Adrenal gland (tissue), 12 donors: ENCODE measurements around the gene GBA2. TPM values are rescaled to one million over a fixed set of nuclear protein-coding genes. Genes with fewer than 3 reads are reported as not detected.

Experiments
- DNase-seq, 7 donors: peaks; one replicate each; pipeline ENCODE4 v3.0.0-alpha.2; 2019 to 2020
- H3K27ac ChIP-seq, 5 donors: fragments of 200-600 bp; sonication (generic) in 4 of 5; 1 replicate in 3 of 5; 2 replicates in 2 of 5; pipeline versions ENCODE4 v1.5.1 to v1.8.0; 2016 to 2020; ENCODE audit warnings: mild to moderate bottlenecking in 1 of 5
- H3K27me3 ChIP-seq: fragments of 200-600 bp; 2 replicates; pipeline ENCODE4 v1.8.0; 2021
- H3K36me3 ChIP-seq, 2 donors: fragments of 200-600 bp; replicated peaks in 1 of 2; 1 replicate in 1 of 2; 2 replicates in 1 of 2; pipeline versions ENCODE4 v1.5.1 to v1.8.0; 2018 to 2022
- H3K4me1 ChIP-seq, 2 donors: fragments of 200-600 bp; replicated peaks in 1 of 2; 1 replicate in 1 of 2; 2 replicates in 1 of 2; pipeline versions ENCODE4 v1.5.1 to v1.8.0; 2018 to 2021
- H3K4me3 ChIP-seq, 4 donors: fragments of 200-600 bp; sonication (generic) in 3 of 4; one replicate each; pipeline ENCODE4 v1.5.1; 2016 to 2018
- H3K9me3 ChIP-seq, 3 donors: fragments of 200-600 bp; sonication (generic) in 1 of 3; replicated peaks in 1 of 3; 1 replicate in 2 of 3; 2 replicates in 1 of 3; pipeline versions ENCODE4 v1.5.1 to v1.8.0; 2016 to 2021
- POLR2A ChIP-seq, 2 donors: fragments of 450-650 bp; IDR thresholded peaks; one replicate each; pipeline ENCODE4 v1.6.1; 2017; ENCODE audit warnings: antibody characterized with exemption in 2 of 2, mild to moderate bottlenecking in 2 of 2, moderate library complexity in 1 of 2
- WGBS, 4 donors: extraction: QIAGEN DNeasy Blood & Tissue Kit in 2 of 4; methylation state at CpG; one replicate each; pipeline versions ENCODE4 v1.1.5 to v1.1.7; 2013 to 2017; 5-methylcytosine and 5-hydroxymethylcytosine counted together
- intact Hi-C, 2 donors: fragments of 100-400 bp; cut with DNase I; formaldehyde crosslinking; loops; one replicate each; pipeline versions ENCODE4 v1.14.1 to v1.15.0; 2022 to 2023
- polyA plus RNA-seq, 3 donors: library from polyadenylated mRNA; stranded (reverse); fragments of 200-250 nt in 2 of 3; fragments of 350-450 nt in 1 of 3; fragmentation: Illumina TruSeq in 1 of 3; extraction: RNeasy Lipid Tissue Mini Kit (QIAGEN cat#74804) in 1 of 3; gene quantifications; one replicate each; pipeline ENCODE4 v1.2.3, GENCODE V29; 2013 to 2014
- total RNA-seq, 9 donors: library from RNA; depleted of rRNA in 4 of 9; stranded (reverse); fragments of >200 nt in 4 of 9; fragments of 120-200 nt in 1 of 9; fragmentation: NEBNext Ultra II Directional in 1 of 9; extraction: Animal tissue kit (Norgen Biotek cat#: 25700) in 1 of 9; gene quantifications; one replicate each; pipeline versions ENCODE4 v1.1.0 to v1.2.4, GENCODE V29; 2013 to 2023
- TF ChIP-seq, protein P1 (sequence below), 6 experiments: fragments of 450-650 bp in 4 of 6; fragments of 200-600 bp in 2 of 6; sonication (generic) in 1 of 6; IDR thresholded peaks; 1 replicate in 5 of 6; 2 replicates in 1 of 6; pipeline versions ENCODE4 v1.5.1 to v1.8.0; 2016 to 2021; ENCODE audit warnings: antibody characterized with exemption in 6 of 6, mild to moderate bottlenecking in 2 of 6, moderate library complexity in 1 of 6
- donor health status: healthy with polysubstance abuse.
- donor health status: Bipolar disorder and iron deficiency.
- donor health status: DM: yes; HTN: yes; CAD: no.
- donor health status: DM: no; HTN: no; CAD: no.
- donor health status: DM: no; HTN: no; CAD: no.
- donor health status: DM: yes; HTN: yes; CAD: no.

Gene GBA2
- total and polyA plus RNA-seq, 12 donors, result 28.5 to 84.8 (median 52.7) TPM

DNA sequence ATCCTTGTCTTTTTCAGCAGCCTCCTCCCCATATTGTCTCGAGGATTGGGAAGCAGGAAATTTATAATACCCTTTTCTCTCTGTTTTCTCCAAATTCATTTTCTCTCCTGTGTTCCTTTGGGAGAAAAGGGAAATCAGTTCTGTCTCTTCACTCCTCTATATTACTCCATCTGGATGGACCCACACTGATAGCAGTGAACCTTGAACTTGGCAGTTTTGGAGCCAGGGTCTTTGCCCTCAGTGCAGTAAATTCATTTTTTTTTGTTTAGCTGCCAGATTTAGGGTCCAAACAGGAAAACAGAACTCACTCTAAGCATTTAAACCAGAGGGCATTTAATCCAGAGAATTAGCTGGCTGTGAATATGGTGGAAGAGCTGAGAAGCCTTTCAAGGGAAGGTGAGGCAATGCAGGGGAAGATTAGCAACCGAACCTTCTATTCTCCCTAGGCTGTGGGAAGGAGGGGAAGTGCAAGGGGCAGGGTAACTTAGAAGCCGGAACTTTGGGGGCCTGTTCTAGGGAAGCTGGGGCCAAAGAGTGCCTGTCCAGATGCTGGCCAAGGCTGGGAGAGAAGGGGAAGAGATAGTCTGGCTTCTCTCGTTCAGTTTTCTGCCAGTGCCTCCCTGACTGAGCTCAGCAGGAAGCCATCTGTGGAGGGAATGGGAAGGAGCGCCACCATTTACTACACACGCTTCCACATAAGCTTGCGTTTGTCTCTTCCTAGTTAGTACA lies 26.0 kb upstream of the GBA2 start:
- TF ChIP-seq, protein P1, sequence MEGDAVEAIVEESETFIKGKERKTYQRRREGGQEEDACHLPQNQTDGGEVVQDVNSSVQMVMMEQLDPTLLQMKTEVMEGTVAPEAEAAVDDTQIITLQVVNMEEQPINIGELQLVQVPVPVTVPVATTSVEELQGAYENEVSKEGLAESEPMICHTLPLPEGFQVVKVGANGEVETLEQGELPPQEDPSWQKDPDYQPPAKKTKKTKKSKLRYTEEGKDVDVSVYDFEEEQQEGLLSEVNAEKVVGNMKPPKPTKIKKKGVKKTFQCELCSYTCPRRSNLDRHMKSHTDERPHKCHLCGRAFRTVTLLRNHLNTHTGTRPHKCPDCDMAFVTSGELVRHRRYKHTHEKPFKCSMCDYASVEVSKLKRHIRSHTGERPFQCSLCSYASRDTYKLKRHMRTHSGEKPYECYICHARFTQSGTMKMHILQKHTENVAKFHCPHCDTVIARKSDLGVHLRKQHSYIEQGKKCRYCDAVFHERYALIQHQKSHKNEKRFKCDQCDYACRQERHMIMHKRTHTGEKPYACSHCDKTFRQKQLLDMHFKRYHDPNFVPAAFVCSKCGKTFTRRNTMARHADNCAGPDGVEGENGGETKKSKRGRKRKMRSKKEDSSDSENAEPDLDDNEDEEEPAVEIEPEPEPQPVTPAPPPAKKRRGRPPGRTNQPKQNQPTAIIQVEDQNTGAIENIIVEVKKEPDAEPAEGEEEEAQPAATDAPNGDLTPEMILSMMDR (IDR thresholded peaks at IDR 0.05), result no peak
- no peak for TF ChIP-seq POLR2A (IDR thresholded peaks at IDR 0.05)
- no peak overlapping the region for H3K4me3 ChIP-seq
- peak in 4 of 7 donors; percentile 31 to 43 (median 38) for DNase-seq
- H3K36me3 ChIP-seq, result no peaks in the 10 kb centered on the region
- no peaks in the 10 kb centered on the region for H3K27me3 ChIP-seq
- WGBS, 4 donors, result 58 to 63% (median 61%) methylated on average over 7 of the region's 7 CpGs
- H3K4me1 ChIP-seq, result peaks cover 18 to 32% of the 10 kb centered on the region in 2 donors
- peak overlapping the region in 3 of 5 donors; percentile 28 to 53 (median 28) for H3K27ac ChIP-seq
- intact Hi-C loops, result no loop called here
- H3K9me3 ChIP-seq, result no peaks in the 10 kb centered on the region

DNA sequence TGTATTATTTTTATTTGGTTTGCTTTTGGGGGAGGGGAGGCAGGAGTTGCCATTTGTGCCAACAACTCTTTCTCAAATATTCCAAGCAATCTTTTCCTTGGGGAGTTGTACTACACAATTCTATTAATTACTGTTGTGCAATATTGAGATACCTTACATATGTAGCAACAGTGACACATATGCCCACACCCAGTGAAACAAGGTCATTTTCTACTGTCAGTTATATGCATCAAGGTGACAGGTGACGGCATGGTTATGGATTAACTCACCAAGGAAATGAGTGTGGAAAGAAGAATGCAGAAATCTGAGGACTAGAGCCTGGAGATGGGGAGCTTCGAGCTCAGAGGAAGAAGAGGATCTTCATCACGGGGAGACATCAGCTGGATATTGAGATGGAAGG lies 22.9 kb upstream of the GBA2 start:
- H3K36me3 ChIP-seq, result no peaks in the 10 kb centered on the region
- H3K27ac ChIP-seq, result peak overlapping the region in 2 of 5 donors; percentile 5 to 68
- H3K27me3 ChIP-seq, result no peaks in the 10 kb centered on the region
- H3K4me3 ChIP-seq, result no peak overlapping the region
- TF ChIP-seq POLR2A (IDR thresholded peaks at IDR 0.05), result no peak
- TF ChIP-seq, protein P1 (IDR thresholded peaks at IDR 0.05), result no peak
- intact Hi-C loops, result no loop called here
- H3K9me3 ChIP-seq, result no peaks in the 10 kb centered on the region
- H3K4me1 ChIP-seq, result peaks cover 18 to 32% of the 10 kb centered on the region in 2 donors
- 68 to 81% (median 74%) methylated on average over 3 of the region's 3 CpGs for WGBS, 4 donors
- DNase-seq, result no peak

DNA sequence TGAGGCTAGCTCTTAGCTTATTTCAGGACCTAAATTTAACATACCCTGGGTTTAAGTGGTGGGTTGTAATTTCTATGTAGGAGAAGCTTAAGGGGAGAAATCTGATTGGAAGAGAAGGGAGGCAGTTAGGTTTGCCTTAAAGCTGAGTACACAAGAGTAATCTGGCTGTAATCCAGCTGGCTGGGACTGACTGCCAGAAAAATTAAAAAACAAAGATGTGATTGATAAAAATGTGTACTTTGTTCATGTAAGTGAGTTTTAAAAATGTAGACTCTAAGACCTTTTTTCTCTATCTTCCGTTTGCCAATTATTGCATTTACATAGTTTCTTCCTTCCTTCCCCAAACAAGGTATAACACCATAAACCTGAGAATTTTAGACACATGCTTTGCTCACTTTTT lies 22.5 kb upstream of the GBA2 start:
- no peaks in the 10 kb centered on the region for H3K9me3 ChIP-seq
- no peaks in the 10 kb centered on the region for H3K36me3 ChIP-seq
- H3K27ac ChIP-seq, result peak overlapping the region; percentile 5 to 68 (median 27)
- peaks cover 18 to 32% of the 10 kb centered on the region in 2 donors for H3K4me1 ChIP-seq
- TF ChIP-seq, protein P1 (IDR thresholded peaks at IDR 0.05), result no peak
- no peak for TF ChIP-seq POLR2A (IDR thresholded peaks at IDR 0.05)
- WGBS, 4 donors, result 12 to 24% (median 19%) methylated on average over 1 of the region's 1 CpG
- DNase-seq, result peak in 3 of 7 donors; percentile 35 to 66 (median 55)
- no peaks in the 10 kb centered on the region for H3K27me3 ChIP-seq
- no peak overlapping the region for H3K4me3 ChIP-seq
- intact Hi-C loops, result no loop called here

GRCh38 chr9:35771075-35771433 lies 22.0 kb upstream of the GBA2 start:
- Histone ChIP-seq H3K27me3 (no peaks in the 10 kb centered on the region), H3K4me3 (no peak overlapping the region), H3K9me3 (no peaks in the 10 kb centered on the region), H3K4me1 (peaks cover 18 to 29% of the 10 kb centered on the region in 2 donors), H3K27ac (peak overlapping the region; percentile 5 to 68 (median 27)), H3K36me3 (no peaks in the 10 kb centered on the region)
- intact Hi-C loops, result no loop called here
- TF ChIP-seq, protein P1 (IDR thresholded peaks at IDR 0.05), result no peak
- no peak for TF ChIP-seq POLR2A (IDR thresholded peaks at IDR 0.05)
- peak in 6 of 7 donors; percentile 44 to 83 (median 54) for DNase-seq
- WGBS, 4 donors, result 3 to 8% (median 7%) methylated on average over 4 of the region's 4 CpGs
